ENCODE data around the gene FRMD4B. TPM values are rescaled to one million over a fixed set of nuclear protein-coding genes. Genes with fewer than 3 reads are reported as not detected.

FRMD4B gene
- total RNA-seq, 1 donor from 2014 or later: 53.5 TPM

- DNase-seq (ENCODE audit: extremely low spot score in 2 of 2): no peak
- Histone ChIP-seq H3K36me3 (no peaks in the 10 kb centered on the region), H3K27me3 (no peaks in the 10 kb centered on the region), H3K4me1 (no peaks in the 10 kb centered on the region), H3K9me3 (no peaks in the 10 kb centered on the region), H3K4me3 (no peak overlapping the region), H3K27ac (no peak overlapping the region)
- intact Hi-C loops (cut with DNase I): no loop called here
- TF ChIP-seq CTCF (IDR thresholded peaks at IDR 0.05): no peak
These were observed 125.6 kb downstream of the FRMD4B start for GRCh38 chr3:69260216-69260787.

- Histone ChIP-seq H3K4me1 (no peaks in the 10 kb centered on the region), H3K27ac (no peak overlapping the region), H3K27me3 (no peaks in the 10 kb centered on the region), H3K9me3 (no peaks in the 10 kb centered on the region), H3K36me3 (no peaks in the 10 kb centered on the region), H3K4me3 (no peak overlapping the region)
- DNase-seq (ENCODE audit: extremely low spot score in 2 of 2): no peak
- intact Hi-C loops (cut with DNase I): no loop called here
- no peak for TF ChIP-seq POLR2AphosphoS5 (IDR thresholded peaks at IDR 0.05; ENCODE audit: insufficient read depth in 1 of 2, low read depth in 1 of 2)
- no peak for TF ChIP-seq POLR2A (IDR thresholded peaks at IDR 0.05)
- no peak for TF ChIP-seq CTCF (IDR thresholded peaks at IDR 0.05)
These were observed 126.8 kb downstream of the FRMD4B start for GRCh38 chr3:69259125-69259524.

- no peak for DNase-seq (ENCODE audit: extremely low spot score in 2 of 2)
- intact Hi-C loops (cut with DNase I): no loop called here
- H3K27ac ChIP-seq: no peak overlapping the region
- H3K4me3 ChIP-seq: no peak overlapping the region
- no peaks in the 10 kb centered on the region for H3K4me1 ChIP-seq
- no peaks in the 10 kb centered on the region for H3K27me3 ChIP-seq
- H3K36me3 ChIP-seq: no peaks in the 10 kb centered on the region
- no peaks in the 10 kb centered on the region for H3K9me3 ChIP-seq
- no peak for TF ChIP-seq POLR2A (IDR thresholded peaks at IDR 0.05)
These were observed 130.0 kb downstream of the FRMD4B start for GRCh38 chr3:69255928-69256327.

- intact Hi-C loops (cut with DNase I): no loop called here
- no peaks in the 10 kb centered on the region for H3K36me3 ChIP-seq
- TF ChIP-seq CTCF (IDR thresholded peaks at IDR 0.05) (no peak), POLR2A (IDR thresholded peaks at IDR 0.05) (no peak), POLR2AphosphoS5 (IDR thresholded peaks at IDR 0.05; ENCODE audit: insufficient read depth in 1 of 2, low read depth in 1 of 2) (no peak)
- no peaks in the 10 kb centered on the region for H3K9me3 ChIP-seq
- H3K27ac ChIP-seq: no peak overlapping the region
- no peak overlapping the region for H3K4me3 ChIP-seq
- no peaks in the 10 kb centered on the region for H3K27me3 ChIP-seq
- H3K4me1 ChIP-seq: no peaks in the 10 kb centered on the region
- no peak for DNase-seq (ENCODE audit: extremely low spot score in 2 of 2)
These were observed 131.5 kb downstream of the FRMD4B start for GRCh38 chr3:69254351-69254750.

GRCh38 chr3:69252631-69253030 is 133.3 kb downstream of the FRMD4B start:
- TF ChIP-seq POLR2A (IDR thresholded peaks at IDR 0.05) (no peak), POLR2AphosphoS5 (IDR thresholded peaks at IDR 0.05; ENCODE audit: insufficient read depth in 1 of 2, low read depth in 1 of 2) (no peak), CTCF (IDR thresholded peaks at IDR 0.05) (no peak)
- intact Hi-C loops (cut with DNase I): no loop called here
- DNase-seq (ENCODE audit: extremely low spot score in 2 of 2): no peak
- Histone ChIP-seq H3K36me3 (no peaks in the 10 kb centered on the region), H3K4me3 (no peak overlapping the region), H3K9me3 (no peaks in the 10 kb centered on the region), H3K4me1 (no peaks in the 10 kb centered on the region), H3K27me3 (no peaks in the 10 kb centered on the region), H3K27ac (no peak overlapping the region)

GRCh38 chr3:69252141-69252540 is 133.7 kb downstream of the FRMD4B start:
- H3K36me3 ChIP-seq: no peaks in the 10 kb centered on the region
- no peak overlapping the region for H3K27ac ChIP-seq
- H3K4me3 ChIP-seq: no peak overlapping the region
- DNase-seq (ENCODE audit: extremely low spot score in 2 of 2): no peak
- no peaks in the 10 kb centered on the region for H3K9me3 ChIP-seq
- TF ChIP-seq POLR2AphosphoS5 (IDR thresholded peaks at IDR 0.05; ENCODE audit: insufficient read depth in 1 of 2, low read depth in 1 of 2) (no peak), POLR2A (IDR thresholded peaks at IDR 0.05) (no peak), CTCF (IDR thresholded peaks at IDR 0.05) (no peak)
- H3K4me1 ChIP-seq: no peaks in the 10 kb centered on the region
- no peaks in the 10 kb centered on the region for H3K27me3 ChIP-seq
- intact Hi-C loops (cut with DNase I): no loop called here

All from vagina (tissue), 2 donors.